Stimulated activated naive CD4-positive, alpha-beta T cell (primary cell): ENCODE results near the gene MAPKAPK3.

ENCODE experiments used
- DNase-seq, 6 experiments: peaks; one replicate each; lab custom pipeline; 2025; lab: John Stamatoyannopoulos, UW

The MAPKAPK3 gene

DNA sequence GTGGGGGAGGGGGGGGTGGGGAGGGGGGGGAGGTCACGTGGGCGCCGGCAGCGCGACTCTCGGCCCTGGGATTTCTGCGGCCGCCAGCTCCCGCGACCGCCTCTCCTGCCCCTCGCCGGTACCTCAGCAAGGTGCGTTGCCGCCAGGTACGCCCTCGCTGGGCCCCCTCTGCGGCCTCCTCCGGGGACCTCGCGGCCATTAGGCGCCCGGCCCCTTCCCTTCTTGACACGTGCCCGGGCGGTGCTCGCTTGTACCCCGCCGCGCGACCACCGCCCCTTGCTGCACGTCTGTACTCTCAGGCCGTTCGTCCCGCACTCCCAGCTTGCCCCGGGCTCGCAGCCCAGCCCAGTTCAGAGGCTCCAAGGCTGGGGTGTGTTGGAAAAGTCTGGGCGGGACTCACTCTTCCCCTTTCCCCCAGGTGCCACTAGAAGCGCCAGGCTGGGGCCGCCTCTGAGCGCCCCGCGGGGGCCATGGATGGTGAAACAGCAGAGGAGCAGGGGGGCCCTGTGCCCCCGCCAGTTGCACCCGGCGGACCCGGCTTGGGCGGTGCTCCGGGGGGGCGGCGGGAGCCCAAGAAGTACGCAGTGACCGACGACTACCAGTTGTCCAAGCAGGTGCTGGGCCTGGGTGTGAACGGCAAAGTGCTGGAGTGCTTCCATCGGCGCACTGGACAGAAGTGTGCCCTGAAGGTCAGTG, at the start of gene MAPKAPK3:
Gene MAPKAPK3, plus strand, starts transcription at position 56 of the 696 bp plus-strand sequence. Its CDS starts 415 bp downstream, at position 471.
- peak in 3 of 6 experiments; percentile 46 to 73 (median 71) for DNase-seq

DNA sequence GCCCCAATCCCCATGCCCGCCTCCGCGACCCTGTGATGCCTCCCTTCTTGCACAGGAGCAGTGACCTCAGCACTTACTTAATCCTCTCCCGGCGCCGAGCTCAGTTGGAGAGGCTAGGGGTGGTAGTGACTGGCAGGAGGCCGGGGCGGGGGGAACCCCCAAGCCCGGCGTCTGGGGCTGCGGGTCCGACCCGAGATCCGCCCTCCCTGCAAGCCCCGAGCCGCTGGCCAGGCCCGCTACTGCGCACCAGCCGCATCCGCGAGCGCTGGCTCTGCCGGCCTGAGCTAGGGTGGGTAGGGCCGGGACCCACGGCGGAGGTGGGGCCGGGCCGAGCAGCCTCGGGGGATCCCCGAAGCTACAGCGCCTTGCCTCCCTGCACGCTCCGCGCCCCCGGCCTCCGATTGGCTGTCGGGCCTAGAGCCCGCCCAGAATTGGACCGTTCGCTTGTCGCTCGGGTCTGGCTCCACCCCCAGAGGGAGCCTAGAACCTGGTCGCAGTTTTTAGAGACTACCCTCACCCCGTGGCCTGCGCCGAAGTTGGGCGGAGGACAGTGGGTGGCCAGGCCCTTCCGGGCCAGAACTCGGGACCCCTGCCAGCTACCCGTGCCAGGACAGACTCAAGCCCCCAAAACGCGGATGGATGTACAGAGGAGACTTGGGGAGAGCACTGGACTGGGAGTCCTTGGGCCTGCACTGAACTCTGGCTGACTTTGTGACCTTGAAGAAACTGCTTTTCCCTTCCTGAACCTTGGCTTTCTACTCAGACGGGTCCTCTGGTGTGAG, 49.4 kb upstream of the MAPKAPK3 start, which contains the start of gene C3orf18:
Gene C3orf18, minus strand, starts transcription at position 362 of the 782 bp plus-strand sequence. CDS start 2,048 bp downstream, outside the sequence.
- DNase-seq = peak; percentile 83 to 93 (median 88)

DNA sequence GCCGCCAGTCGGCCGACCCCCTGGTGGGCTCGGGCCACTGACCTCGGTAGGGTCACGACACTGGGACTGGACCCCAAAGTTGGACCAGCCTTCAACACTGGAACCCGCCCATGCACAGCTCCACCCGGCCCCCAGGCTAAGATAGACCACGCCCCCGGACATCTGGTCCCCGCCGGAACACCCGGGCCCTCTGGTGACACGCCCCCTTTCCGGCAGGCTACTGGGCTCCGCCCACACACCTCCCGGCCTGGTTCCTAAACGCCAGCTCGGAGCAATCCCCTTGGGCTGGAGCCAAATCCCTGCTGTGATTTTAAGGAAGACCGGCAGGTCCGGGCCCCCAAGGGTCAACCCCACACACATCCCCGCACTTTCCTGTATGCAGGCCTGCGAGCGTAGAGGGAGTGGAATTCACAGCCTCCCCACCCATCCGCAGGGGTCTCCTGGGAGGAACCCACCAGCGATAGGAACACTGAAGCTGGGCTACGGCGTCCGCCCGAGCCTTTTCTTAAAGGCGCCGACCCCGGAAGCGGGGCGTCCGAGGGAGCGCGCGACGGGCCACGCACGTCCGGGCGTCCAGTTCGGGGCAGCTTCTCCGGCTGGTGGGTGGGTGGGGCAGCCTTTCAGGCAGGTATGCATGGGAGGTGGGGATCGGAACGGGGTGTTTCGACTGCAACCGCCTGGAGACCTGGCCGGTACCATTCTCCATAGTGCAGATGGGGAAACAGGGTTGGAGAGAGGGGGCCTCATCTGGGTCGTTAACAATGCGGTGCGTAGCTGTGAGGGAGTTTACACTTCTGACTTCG, 47.8 kb upstream of the MAPKAPK3 start, which contains the start of gene HEMK1:
Gene HEMK1, plus strand, starts transcription at position 576 of the 803 bp plus-strand sequence. CDS start 1,583 bp downstream, outside the sequence.
- peak; percentile 82 to 95 (median 90) for DNase-seq

DNA sequence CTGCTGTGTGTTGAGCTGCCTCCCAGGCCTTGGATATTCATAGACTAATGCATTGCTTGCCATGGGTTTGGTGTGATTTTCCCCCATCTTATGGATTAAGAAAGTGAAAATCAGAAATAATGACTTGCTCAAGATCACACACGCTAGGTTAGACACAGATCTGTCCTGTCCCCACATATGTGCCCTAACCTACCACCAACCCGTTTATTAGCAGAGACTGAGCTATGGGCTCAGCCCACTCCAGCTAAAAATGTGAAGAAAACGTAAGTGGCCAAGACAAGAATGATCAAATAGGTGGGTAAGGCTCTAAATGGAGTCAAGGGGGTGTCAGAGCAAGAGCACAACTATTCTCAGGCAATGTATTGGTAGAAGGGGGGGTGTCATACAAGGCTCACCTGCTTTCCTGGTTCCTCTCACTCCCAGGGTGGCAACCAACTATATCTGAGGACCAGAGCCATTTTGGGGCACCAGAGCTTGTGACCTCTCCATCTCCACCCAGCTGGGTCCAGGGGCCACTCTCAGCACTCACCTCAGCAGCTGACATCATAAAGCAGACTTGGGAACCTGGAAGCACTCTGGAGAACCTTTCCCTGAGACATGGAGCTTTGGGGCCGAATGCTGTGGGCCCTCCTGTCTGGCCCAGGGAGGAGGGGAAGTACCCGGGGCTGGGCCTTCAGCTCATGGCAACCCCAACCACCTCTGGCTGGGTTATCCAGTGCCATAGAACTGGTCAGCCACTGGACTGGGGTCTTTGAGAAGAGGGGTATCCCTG, 46.3 kb upstream of the MAPKAPK3 start:
- no peak for DNase-seq

DNA sequence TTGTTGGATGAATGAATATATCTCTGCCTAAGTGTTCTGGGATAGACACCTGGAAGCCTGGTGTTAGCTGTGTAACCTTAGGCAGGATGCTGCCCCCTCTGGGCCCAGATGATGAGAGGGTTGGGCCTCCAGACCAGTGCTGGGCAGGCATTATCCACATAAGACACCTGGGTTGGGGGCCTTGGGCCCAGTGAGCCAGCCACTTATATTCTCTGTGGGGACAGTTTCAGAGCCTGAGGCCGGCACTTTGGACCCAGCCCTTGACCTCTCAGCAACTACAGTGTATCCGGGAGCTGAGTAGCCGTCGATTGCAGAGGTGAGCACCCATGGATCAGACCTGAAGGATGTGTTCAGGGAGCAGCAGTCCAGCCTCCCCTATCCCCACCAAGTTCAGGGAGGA, 45.5 kb upstream of the MAPKAPK3 start:
- no peak for DNase-seq

DNA sequence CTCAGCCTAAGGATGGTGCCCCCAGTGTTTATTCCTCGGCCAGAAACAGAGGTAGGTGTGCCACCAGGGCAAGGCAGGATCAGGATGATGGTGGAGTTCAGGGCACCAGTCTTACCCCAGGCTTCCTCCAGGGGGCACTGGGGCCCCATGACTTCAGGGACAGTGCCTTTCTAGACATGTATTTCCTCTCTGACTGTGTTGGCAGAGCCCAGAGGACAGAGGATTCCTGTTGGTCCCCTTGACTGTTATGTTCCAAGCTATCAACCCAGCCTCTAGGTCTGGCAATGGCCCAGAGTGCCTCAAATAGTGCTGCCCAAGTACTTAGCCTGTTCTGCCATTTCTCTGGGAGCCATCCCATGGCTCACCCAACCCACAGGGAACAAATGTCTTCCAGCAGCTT, 44.8 kb upstream of the MAPKAPK3 start:
- DNase-seq = peak; percentile 64 to 84 (median 68)

DNA sequence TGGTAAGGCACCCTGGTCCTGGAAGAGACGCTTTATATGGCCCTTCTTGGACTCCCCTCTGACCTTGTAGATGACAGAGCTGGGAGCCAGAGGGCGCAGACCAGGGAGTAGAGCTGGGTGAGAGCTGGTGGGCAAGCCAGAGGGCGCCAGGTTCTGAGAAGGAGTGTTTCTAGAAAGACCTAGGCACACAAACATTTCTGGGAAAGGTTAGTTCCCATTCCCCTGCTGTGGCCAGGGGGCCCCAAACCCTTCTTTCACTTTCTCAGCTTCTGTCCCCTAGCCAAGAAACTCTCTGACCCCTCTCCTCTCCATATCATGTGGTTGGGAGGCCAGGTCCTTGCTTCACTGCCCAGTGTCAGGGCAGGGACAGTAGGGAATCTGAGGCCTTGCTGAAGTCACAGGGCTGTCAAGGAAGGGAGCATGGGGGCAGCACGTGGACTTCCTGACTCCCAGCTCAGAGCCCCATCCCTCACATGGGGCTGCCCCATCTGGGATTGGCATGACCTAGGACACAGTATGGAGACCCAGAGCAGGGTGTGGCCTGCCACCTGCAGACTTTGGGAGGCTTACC, 44.1 kb upstream of the MAPKAPK3 start:
- DNase-seq = no peak

DNA sequence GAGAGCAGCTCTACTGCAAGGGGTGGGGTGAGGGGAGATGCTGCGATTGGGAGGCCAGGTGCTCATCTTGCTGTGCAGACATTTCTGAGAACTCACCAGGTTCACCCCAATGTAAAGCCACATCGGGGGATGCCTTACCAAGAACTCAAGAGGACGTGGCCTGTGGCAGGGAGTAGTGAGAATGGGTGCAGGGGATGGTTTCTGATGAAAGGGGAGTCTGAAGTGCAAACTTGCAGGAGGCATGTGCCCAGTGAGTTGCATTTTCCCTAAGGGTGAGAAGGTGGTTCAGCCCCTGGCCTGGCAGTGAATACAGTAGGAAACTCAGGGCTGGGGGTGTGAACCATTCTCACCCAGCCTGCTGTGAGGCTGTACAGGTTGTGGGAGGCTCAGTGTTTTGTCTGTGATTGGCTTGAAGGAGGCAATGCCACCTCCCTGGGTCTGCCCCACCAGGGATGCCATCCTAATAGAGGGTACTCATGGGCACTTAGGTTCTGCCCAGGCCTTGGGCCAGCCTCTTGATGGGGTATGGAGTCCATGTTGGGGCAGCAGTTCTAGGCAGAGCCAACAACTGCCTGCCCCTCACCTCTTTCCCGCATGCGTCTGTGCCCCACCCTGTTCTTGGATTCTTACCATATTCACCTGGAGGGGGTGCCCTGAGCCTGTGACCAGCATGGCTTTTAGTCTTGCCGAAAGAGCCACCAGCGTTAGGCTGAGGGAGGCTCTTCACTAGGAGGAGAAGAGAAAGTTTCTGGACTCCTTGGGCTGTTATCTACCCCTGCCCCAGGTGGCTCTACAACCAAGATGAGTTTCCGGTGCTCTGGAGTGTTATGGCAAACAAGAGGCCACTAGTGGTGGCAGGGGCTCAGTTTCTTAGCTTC, 43.1 kb upstream of the MAPKAPK3 start:
- DNase-seq = peak in 3 of 6 experiments; percentile 9 to 23 (median 22)

DNA sequence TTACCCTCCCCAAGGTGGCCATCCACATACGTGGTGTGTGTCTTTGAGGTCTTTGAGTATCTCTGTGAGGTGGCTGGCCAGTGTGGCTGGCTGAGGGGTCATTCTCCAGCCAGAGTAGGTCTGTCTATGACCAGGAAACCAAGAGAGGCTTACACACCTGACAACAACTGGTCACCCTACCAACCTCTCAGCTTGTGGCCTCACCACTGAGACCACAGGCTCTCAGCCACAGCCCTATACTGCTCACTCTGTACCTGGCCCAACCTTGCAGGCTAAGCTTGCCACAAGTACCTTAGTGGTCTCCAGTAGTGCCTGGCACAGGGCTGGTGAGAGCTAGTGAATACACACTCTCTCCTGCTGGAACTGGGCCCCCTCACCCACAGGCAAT, 42.5 kb upstream of the MAPKAPK3 start:
- DNase-seq = no peak

DNA sequence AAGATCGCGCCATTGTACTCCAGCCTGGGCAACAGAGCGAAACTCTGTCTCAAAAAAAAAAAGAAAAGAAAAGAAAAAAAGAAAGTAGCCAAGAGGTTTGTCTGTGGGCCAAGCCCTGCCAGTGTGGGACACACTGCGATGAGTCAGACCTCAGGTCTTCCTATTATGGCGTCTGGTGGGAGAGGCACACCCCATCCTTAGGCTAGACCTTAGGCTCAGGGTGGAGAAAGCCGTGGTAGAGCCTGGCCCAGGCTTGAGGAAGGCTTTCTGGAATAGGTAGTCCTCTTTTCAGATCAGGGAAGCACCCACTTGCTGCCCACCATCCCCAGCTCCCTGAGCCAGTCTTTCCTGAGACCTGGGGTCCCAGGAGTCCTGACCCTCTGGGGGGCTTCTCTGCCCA, 41.6 kb upstream of the MAPKAPK3 start:
- no peak for DNase-seq

DNA sequence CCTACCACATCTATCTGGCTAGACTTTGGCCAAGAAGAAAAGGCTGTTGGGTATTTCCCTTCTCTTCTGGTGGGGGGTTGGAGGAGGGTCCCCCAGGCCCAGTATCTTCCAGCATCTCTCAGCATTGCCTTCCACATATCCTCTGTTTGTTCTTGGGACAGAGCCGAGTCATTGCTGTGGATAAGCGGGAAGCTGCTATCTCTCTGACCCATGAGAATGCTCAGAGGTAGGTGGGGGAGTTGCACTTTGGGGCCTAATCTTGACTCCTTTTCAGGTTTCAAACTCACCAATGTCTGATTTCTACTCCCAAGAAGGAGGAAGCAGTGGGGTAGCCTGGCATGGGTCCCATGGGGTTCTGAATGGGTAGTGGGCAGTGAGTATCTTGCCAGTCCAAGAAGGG, 39.6 kb upstream of the MAPKAPK3 start:
- no peak for DNase-seq

DNA sequence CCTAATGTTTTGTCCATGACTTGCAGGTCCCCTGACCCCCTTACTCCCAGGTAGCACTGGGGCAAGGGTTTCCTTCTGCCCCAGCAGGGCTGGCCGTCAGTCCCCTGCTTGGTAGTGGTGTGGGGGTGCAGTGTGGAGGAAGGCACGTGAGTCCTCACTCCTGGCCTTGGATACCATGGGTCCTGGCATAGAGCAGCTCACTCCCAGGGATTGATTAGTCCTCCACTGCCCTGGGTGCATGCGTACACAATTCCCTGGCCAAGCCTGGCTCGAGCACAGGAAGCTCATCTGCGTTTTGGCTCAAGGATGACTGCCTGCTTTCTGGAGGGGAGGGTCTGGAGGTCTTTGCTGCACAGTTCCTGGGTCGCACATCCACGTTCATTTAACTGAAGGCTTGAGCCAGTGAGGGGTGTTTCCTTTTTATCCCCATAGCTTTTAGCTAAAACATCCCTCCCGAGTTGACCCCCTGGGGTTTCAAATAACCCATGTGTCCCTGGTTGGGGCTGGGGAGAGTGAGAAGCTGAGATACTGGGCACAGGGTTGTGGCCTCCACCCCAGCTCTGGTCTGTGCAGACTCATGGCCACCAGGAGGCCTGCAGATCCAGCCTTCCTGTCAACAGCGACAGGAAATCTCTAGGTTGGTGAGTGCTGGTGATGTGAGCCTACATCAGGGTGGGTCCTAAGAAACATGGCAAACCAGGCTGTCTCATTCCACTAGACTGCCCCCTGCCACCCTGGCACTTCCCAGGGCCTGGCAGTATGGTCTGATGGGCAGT, 36.1 kb upstream of the MAPKAPK3 start:
- peak in 1 of 6 experiments; percentile 13 for DNase-seq

DNA sequence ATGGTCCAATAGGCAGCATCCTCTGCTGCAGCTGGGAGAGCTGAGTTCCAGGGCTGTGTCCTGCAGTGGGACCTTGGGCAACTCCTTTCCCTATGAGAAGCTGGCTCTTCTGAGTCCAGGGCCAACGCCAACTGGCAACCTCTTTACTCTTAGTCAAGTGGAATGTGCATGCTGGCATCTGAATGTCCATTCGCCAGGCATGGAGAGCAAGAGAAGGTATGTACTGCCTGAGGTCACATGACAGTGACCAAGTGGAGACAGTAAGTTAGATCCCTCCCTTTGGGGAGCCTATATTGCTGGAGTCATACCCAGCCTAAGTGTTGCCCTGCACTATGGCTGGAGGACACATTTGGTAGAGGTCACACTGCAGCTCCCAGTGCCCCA, 35.5 kb upstream of the MAPKAPK3 start:
- DNase-seq = no peak

DNA sequence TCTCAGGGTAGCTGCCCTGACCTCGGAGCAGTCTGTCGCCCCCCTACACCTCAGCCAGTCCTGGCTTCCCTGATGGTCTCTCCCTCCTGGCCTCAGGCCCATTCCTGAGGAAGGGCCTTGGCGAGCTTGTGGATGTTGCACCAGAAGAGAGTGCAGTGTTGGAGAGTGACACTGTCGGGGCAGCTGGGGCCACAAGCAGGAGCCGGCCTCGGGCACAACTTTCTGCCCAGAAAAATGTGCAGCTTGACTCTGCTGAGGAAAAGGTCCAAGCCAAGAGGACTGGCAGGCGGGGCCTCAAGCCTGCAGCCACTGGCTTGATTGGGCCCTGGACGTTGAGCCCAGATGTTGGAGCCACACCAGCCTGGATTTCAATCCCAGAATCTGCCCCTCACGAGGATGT, 34.9 kb upstream of the MAPKAPK3 start:
- DNase-seq = no peak

DNA sequence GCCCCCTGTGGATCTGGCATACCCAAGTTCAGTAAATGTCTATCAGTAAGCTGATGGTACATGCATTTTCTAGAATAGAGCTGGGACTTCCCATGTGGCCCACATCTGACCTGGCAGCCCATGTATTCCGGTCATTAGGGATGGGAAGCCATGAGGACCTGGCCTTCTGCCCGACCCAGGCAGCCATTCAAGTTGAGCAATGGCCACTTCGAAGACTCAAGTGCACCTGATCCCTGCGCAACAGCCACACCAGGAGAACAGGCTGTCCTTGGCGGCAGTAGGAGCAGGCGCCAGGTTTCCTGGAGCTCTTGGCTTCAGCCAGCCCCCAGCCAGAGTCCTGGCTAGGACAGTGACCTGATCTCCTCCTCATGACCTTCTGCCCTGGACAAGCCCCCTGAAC, 33.1 kb upstream of the MAPKAPK3 start:
- no peak for DNase-seq

DNA sequence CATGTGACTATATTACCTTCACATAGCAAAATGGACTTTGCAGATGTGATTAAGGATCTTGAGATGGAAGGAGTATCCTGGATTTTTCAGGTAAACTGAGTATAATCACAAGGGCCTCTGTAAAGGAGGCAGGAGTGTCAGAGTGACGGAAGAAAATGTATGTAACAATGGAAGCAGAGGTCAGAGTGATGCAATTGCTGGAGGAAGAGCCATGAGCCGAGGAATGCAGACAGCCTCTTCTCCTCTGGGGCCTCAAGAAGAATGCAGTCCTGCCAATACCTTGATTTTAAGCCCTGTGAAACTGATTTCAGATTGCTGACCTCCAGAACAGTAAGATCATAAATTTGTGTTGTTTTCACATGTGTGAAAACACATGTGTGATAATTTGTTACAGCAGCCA, 32.6 kb upstream of the MAPKAPK3 start:
- DNase-seq = no peak

DNA sequence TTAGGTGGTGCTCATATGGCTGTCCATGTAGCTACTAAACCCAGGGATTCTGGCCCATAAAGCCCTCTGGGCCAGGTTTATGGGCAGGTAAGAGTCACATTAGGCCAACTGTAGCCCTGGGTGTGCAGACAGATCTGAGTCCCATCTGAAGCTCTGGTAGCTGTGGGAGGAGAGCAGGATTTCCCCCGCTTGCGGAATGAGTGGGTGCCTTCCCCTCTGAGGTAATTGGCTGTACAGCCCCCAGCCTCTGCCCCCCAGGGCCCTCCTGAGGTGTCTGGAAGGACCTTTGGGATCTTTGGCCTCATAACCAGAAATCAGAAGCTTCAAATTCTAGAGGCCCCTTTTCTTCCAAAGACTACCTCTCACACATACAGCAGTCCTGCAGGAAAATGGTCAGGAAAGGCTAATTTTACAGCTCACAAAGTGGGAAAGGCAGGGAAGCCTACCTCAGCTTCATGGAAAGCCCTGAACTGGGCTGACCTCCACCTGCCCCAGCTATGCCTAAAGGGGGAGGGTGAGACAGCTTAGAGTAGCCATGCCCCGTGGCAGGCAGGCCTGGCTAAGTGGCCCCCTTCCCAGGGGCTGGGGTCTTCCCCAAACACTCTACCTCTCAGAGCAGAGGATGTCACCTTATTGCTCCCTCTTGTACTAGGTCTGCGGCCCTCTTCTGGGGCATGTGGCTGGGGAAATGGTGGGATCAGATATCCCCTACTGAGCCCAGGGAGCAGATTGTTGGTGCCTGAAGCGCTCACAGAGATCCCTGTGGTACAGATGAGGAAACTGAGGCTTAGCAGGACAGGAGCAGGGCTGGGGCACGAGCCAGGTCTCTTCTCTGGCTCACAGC, 30.8 kb upstream of the MAPKAPK3 start:
- no peak for DNase-seq

DNA sequence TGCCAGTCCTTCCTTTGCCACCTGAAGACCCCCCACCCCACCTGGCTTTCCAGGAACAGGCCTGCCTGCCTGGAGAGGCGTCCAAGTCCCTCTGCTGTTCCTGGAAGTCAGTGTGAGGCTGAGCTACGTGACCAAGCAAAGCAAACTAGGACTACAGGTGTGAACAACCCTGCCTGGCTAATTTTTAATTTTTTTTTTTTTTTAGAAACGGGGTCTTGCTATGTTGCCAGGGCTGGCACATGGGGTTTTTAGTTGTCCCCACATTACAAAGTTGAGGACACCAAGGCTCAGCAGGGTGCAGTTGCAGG, 30.2 kb upstream of the MAPKAPK3 start:
- DNase-seq = no peak

DNA sequence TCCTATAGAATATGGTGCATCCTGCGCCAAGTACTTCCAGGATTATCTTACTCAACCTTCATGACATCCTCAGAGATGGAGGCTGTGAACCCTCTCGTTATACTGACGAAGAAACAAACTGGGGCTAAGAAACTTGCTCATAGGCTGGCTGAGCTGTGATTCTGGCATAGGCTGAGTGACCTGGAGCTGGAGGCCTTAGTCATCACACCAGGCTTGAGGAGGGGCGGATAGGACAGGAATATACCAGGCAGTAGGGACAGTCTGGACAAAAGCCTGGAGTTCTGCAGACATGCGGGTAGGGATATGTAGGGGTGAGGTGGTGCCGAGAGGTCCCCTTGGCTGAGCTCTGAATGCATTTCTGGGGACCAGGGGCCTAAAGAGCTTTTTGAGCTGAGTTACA, 29.6 kb upstream of the MAPKAPK3 start:
- DNase-seq = no peak
